ENCODE measurements around the gene ZNF329. TPM values are rescaled to one million over a fixed set of nuclear protein-coding genes. Genes with fewer than 3 reads are reported as not detected.
A peak's percentile ranks its signal among the peaks of the same experiment; 100 is the strongest.
"Not testable (repeated sequence)": the region's sequence is repeated elsewhere in the genome, so short reads cannot be mapped to it uniquely, and the experiment has no call there.

ZNF329 gene
- 7.1 and 9.0 TPM in 2 replicates for total RNA-seq (2014; rRNA removed; shearing (Covaris generic))
- 3.5 and 3.9 TPM in 2 replicates for polyA plus RNA-seq (2015; cell fraction: cytosol; rRNA removed)
- polyA plus RNA-seq (2015; cell fraction: nucleus; rRNA removed), result 2.7 and 4.0 TPM in 2 replicates

GRCh38 chr19:58150328-58150921 lies at the start of gene ZNF329:
TSS of gene ZNF329 (minus strand) at chr19:58150789. CDS start at chr19:58129503, 21,286 bp downstream.
- peak; percentile 75 for DNase-seq (ENCODE audit: low read depth)

GRCh38 chr19:58196901-58197616 lies 46.5 kb upstream of the ZNF329 start:
- peak; percentile 55 for DNase-seq (ENCODE audit: low read depth)

GRCh38 chr19:58183817-58184215 lies 33.2 kb upstream of the ZNF329 start:
- DNase-seq (ENCODE audit: low read depth), result no peak

- DNase-seq (ENCODE audit: low read depth), result peak; percentile 90
These were observed 32.6 kb upstream of the ZNF329 start, which contains the start of gene ZNF274 for GRCh38 chr19:58182989-58183816. TSS of gene ZNF274 (plus strand) at chr19:58183061. CDS start at chr19:58183966, 905 bp downstream.

GRCh38 chr19:58182577-58182988 lies 32.0 kb upstream of the ZNF329 start:
- DNase-seq (ENCODE audit: low read depth), result no peak

- DNase-seq (ENCODE audit: low read depth), result peak; percentile 57
These were observed 31.4 kb upstream of the ZNF329 start for GRCh38 chr19:58181902-58182576.

- peak; percentile 64 for DNase-seq (ENCODE audit: low read depth)
These were observed 20.3 kb upstream of the ZNF329 start for GRCh38 chr19:58170860-58171259.

- DNase-seq (ENCODE audit: low read depth), result no peak
These were observed 16.2 kb upstream of the ZNF329 start for GRCh38 chr19:58166708-58167280.

- no peak for DNase-seq (ENCODE audit: low read depth)
These were observed 15.7 kb upstream of the ZNF329 start for GRCh38 chr19:58166268-58166667.

- DNase-seq (ENCODE audit: low read depth), result no peak
These were observed 6.6 kb upstream of the ZNF329 start for GRCh38 chr19:58157045-58157728.

GRCh38 chr19:58154679-58155648 lies 4.4 kb upstream of the ZNF329 start:
- DNase-seq (ENCODE audit: low read depth), result peak; percentile 85

- no peak for DNase-seq (ENCODE audit: low read depth)
These were observed 3.7 kb upstream of the ZNF329 start for GRCh38 chr19:58154287-58154678.

GRCh38 chr19:58153386-58153785 lies 2.8 kb upstream of the ZNF329 start:
- DNase-seq (ENCODE audit: low read depth), result no peak

GRCh38 chr19:58147475-58147874 lies 3.1 kb downstream of the ZNF329 start:
- not testable (repeated sequence) for DNase-seq (ENCODE audit: low read depth)

- DNase-seq (ENCODE audit: low read depth), result no peak
These were observed 4.7 kb downstream of the ZNF329 start for GRCh38 chr19:58145849-58146248.

GRCh38 chr19:58134244-58134643 lies 16.3 kb downstream of the ZNF329 start:
- no peak for DNase-seq (ENCODE audit: low read depth)

- DNase-seq (ENCODE audit: low read depth), result no peak
These were observed 21.3 kb downstream of the ZNF329 start for GRCh38 chr19:58129284-58129683.

- no peak for DNase-seq (ENCODE audit: low read depth)
These were observed 22.4 kb downstream of the ZNF329 start for GRCh38 chr19:58128041-58128685.

Data from HT1080 (cell line).